ENCODE measurements around the gene FAM174B. TPM values are rescaled to one million over a fixed set of nuclear protein-coding genes. Genes with fewer than 3 reads are reported as not detected.

Gene FAM174B
- total and polyA plus RNA-seq, 2 donors (not counting 1 experiment from before 2014, with no cell fraction given): 0.03 to 1.9 TPM

DNA sequence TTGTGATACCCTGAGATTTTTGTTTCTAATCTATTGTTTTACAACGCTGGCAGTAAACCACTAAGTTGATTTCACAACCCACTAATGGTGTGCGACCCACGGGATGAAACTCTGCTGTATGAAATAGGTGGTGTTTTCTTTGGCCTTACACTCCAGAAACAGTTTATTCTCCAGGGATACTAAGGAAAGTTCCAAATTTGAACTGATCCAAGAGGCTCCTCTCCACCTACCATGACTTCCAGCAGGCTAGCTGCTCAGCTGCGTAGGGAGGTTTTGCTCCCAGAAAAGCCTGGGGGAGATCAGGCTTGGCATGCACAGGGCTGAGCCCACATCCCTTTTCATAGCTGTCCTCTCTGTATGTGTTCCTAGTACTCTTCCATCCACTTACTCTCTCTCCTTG lies 71.5 kb downstream of the FAM174B start:
- Histone ChIP-seq H3K36me3 (replicated peaks in 1 of 2; ENCODE audit: control extremely low read depth in 1 of 2, control insufficient read depth in 1 of 2, extremely low read depth in 1 of 2, insufficient read depth in 2 of 2, low read length in 1 of 2) (no peaks in the 10 kb centered on the region), H2AFZ (ENCODE audit: insufficient read depth, low read depth, low read length, poor library complexity, severe bottlenecking) (no peak overlapping the region), H3K27ac (ENCODE audit: low read length in 2 of 2) (no peak overlapping the region), H4K20me1 (ENCODE audit: control insufficient read depth, insufficient read depth, low read length, poor library complexity, severe bottlenecking) (no peaks in the 10 kb centered on the region), H3K79me2 (ENCODE audit: control insufficient read depth, insufficient read depth, low read length) (no peaks in the 10 kb centered on the region), H3K9me3 (ENCODE audit: control extremely low read depth in 1 of 3, control insufficient read depth in 2 of 3, insufficient read depth in 1 of 3, low read length in 2 of 3) (peaks cover 0 to 3% (median 0%) of the 10 kb centered on the region in 3 donors), H3K9ac (ENCODE audit: low read length) (no peak overlapping the region), H3K4me1 (ENCODE audit: control insufficient read depth in 2 of 2, insufficient read depth in 2 of 2, low read length in 2 of 2) (no peaks in the 10 kb centered on the region), H3K4me3 (ENCODE audit: control extremely low read depth in 1 of 5, extremely low read depth in 1 of 5, insufficient read depth in 1 of 5, low read depth in 2 of 5, low read length in 4 of 5) (no peak overlapping the region), H3K27me3 (replicated peaks in 1 of 4; ENCODE audit: control extremely low read depth in 1 of 4, control insufficient read depth in 3 of 4, insufficient read depth in 4 of 4, low read length in 3 of 4) (no peaks in the 10 kb centered on the region), H3K4me2 (replicated peaks; ENCODE audit: low read depth, low read length, poor library complexity, severe bottlenecking) (no peak overlapping the region)
- ChIA-PET CTCF (no interaction called here), POLR2A (no interaction called here)
- ATAC-seq (ENCODE audit: low read depth) (no peak), DNase-seq (no peak)
- no peaks in the 10 kb centered on the region for H3K9me3 Mint-ChIP-seq (ENCODE audit: insufficient read depth)
- 100% methylated on average over 1 of the region's 4 CpGs for WGBS (ENCODE audit: insufficient coverage)
- H3K27ac Mint-ChIP-seq: no peak overlapping the region
- no peaks in the 10 kb centered on the region for H3K4me1 Mint-ChIP-seq
- intact Hi-C loops (cut with micrococcal nuclease): no loop called here
- TF ChIP-seq EZH2 (IDR thresholded peaks at IDR 0.05; ENCODE audit: borderline replicate concordance, insufficient read depth, low read depth, low read length, poor library complexity, severe bottlenecking): no peak
- TF ChIP-seq, protein P1, sequence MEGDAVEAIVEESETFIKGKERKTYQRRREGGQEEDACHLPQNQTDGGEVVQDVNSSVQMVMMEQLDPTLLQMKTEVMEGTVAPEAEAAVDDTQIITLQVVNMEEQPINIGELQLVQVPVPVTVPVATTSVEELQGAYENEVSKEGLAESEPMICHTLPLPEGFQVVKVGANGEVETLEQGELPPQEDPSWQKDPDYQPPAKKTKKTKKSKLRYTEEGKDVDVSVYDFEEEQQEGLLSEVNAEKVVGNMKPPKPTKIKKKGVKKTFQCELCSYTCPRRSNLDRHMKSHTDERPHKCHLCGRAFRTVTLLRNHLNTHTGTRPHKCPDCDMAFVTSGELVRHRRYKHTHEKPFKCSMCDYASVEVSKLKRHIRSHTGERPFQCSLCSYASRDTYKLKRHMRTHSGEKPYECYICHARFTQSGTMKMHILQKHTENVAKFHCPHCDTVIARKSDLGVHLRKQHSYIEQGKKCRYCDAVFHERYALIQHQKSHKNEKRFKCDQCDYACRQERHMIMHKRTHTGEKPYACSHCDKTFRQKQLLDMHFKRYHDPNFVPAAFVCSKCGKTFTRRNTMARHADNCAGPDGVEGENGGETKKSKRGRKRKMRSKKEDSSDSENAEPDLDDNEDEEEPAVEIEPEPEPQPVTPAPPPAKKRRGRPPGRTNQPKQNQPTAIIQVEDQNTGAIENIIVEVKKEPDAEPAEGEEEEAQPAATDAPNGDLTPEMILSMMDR (IDR thresholded peaks at IDR 0.05): no peak
- peaks cover 5% of the 10 kb centered on the region for H3K27me3 Mint-ChIP-seq
- no peak overlapping the region for H3K4me3 Mint-ChIP-seq

DNA sequence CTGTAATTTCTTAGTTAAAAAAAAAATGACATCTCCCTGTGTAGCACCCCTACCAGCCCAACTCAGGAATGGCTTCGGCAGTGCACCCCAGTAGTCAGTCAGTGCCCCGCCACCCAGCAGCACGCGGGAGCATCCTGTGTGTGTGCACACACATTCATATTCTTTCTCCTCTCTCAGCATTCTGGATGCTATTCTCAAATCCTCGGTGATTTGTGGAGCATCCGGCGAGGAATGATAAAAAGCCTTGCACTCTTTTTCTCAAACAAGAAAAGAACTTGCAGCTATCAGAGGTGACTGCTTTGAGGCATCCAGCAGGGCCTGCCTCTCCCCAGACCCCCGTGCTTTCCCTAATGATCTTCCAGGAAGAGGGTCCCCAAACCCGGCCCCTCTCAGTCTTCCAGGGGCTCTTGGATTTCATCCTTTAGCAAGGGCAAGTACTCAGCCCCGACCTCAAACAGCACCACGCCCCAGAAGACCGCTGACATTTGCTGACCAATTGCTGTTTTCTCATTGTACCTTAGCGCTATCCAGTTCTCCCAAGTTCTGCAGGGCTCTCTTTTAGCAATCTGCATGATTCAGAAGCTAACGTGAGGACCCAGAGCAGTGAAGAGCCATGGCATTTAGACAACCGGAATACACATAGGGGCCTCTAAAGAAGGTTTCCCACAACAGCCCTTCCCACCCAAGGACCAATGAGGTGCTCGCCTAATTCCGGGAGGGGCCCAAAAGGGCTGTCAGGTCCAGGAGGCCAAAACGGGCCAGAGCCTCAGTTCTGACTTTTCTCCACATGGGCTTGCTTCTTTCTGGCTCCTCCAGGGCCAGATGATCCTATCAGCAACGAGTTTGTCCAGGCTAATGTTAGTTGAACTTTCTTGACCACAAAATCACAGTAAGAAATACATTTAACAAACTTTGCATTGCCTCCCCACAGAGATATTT lies 72.2 kb downstream of the FAM174B start:
- Histone ChIP-seq H3K27ac (ENCODE audit: low read length in 2 of 2) (no peak overlapping the region), H3K4me1 (ENCODE audit: control insufficient read depth in 2 of 2, insufficient read depth in 2 of 2, low read length in 2 of 2) (no peaks in the 10 kb centered on the region), H3K9ac (ENCODE audit: low read length) (no peak overlapping the region), H4K20me1 (ENCODE audit: control insufficient read depth, insufficient read depth, low read length, poor library complexity, severe bottlenecking) (no peaks in the 10 kb centered on the region), H2AFZ (ENCODE audit: insufficient read depth, low read depth, low read length, poor library complexity, severe bottlenecking) (no peak overlapping the region), H3K9me3 (ENCODE audit: control extremely low read depth in 1 of 3, control insufficient read depth in 2 of 3, insufficient read depth in 1 of 3, low read length in 2 of 3) (peaks cover 0 to 3% (median 0%) of the 10 kb centered on the region in 3 donors), H3K36me3 (replicated peaks in 1 of 2; ENCODE audit: control extremely low read depth in 1 of 2, control insufficient read depth in 1 of 2, extremely low read depth in 1 of 2, insufficient read depth in 2 of 2, low read length in 1 of 2) (no peaks in the 10 kb centered on the region), H3K4me3 (ENCODE audit: control extremely low read depth in 1 of 5, extremely low read depth in 1 of 5, insufficient read depth in 1 of 5, low read depth in 2 of 5, low read length in 4 of 5) (no peak overlapping the region), H3K4me2 (replicated peaks; ENCODE audit: low read depth, low read length, poor library complexity, severe bottlenecking) (no peak overlapping the region), H3K27me3 (replicated peaks in 1 of 4; ENCODE audit: control extremely low read depth in 1 of 4, control insufficient read depth in 3 of 4, insufficient read depth in 4 of 4, low read length in 3 of 4) (no peaks in the 10 kb centered on the region), H3K79me2 (ENCODE audit: control insufficient read depth, insufficient read depth, low read length) (no peaks in the 10 kb centered on the region)
- no peaks in the 10 kb centered on the region for H3K4me1 Mint-ChIP-seq
- DNase-seq: no peak
- intact Hi-C loops (cut with micrococcal nuclease): no loop called here
- CTCF ChIA-PET: no interaction called here
- H3K27me3 Mint-ChIP-seq: peaks cover 8% of the 10 kb centered on the region
- H3K27ac Mint-ChIP-seq: no peak overlapping the region
- WGBS (ENCODE audit: insufficient coverage): 84% methylated on average over 18 of the region's 19 CpGs
- no peak for ATAC-seq (ENCODE audit: low read depth)
- H3K4me3 Mint-ChIP-seq: no peak overlapping the region
- POLR2A ChIA-PET: no interaction called here
- no peaks in the 10 kb centered on the region for H3K9me3 Mint-ChIP-seq (ENCODE audit: insufficient read depth)
- TF ChIP-seq, protein P1 (IDR thresholded peaks at IDR 0.05): no peak
- no peak for TF ChIP-seq EZH2 (IDR thresholded peaks at IDR 0.05; ENCODE audit: borderline replicate concordance, insufficient read depth, low read depth, low read length, poor library complexity, severe bottlenecking)
